GM23338 (cell line): ENCODE measurements around the gene MLPH.
A peak's percentile ranks its signal among the peaks of the same experiment; 100 is the strongest.

ENCODE experiments used
- CREB1 ChIP-seq: fragments of 250-450 bp; sonication (Bioruptor Pico); IDR thresholded peaks from 2 replicates; pipeline ENCODE4 v1.5.0; 2020; ENCODE audit warnings: low read depth, mild to moderate bottlenecking, moderate library complexity
- CTCF ChIP-seq, 2 experiments: fragments of 200-600 bp in 1 of 2; sonication (generic) in 1 of 2; conservative IDR thresholded peaks; 2 replicates each; pipeline versions ENCODE4 v1.5.1 to v1.6.1; 2016 to 2017; ENCODE audit warnings: antibody characterized with exemption in 2 of 2, low read depth in 2 of 2, mild to moderate bottlenecking in 2 of 2, moderate library complexity in 1 of 2
- ETS1 ChIP-seq: IDR thresholded peaks from 2 replicates; pipeline ENCODE4 v1.6.1; 2016; ENCODE audit warnings: antibody characterized with exemption
- EZH2 ChIP-seq: fragments of 200-600 bp; sonication (generic); IDR thresholded peaks from one replicate; pipeline ENCODE4 v1.8.0; 2017; ENCODE audit warnings: antibody characterized with exemption, mild to moderate bottlenecking, low read depth; ENCODE audit not compliant: unreplicated experiment
- EZH2phosphoT487 ChIP-seq: fragments of 200-600 bp; sonication (generic); IDR thresholded peaks from one replicate; pipeline ENCODE4 v1.8.1; 2018; ENCODE audit warnings: antibody characterized with exemption; ENCODE audit not compliant: unreplicated experiment
- JUNB ChIP-seq: IDR thresholded peaks from one replicate; pipeline ENCODE4 v1.6.1; 2016; ENCODE audit warnings: antibody characterized with exemption; ENCODE audit not compliant: unreplicated experiment
- POLR2AphosphoS5 ChIP-seq: IDR thresholded peaks from 2 replicates; pipeline ENCODE4 v1.6.1; 2016; ENCODE audit warnings: antibody characterized with exemption, low read depth
- ZNF331 ChIP-seq: fragments of 250-450 bp; sonication (Bioruptor Pico); IDR thresholded peaks from 2 replicates; pipeline ENCODE4 v1.5.0; 2020; ENCODE audit warnings: low read depth, mild to moderate bottlenecking, moderate library complexity
- TF ChIP-seq, protein P1 (sequence below): IDR thresholded peaks from one replicate; pipeline ENCODE4 v1.6.1; 2018; ENCODE audit warnings: antibody characterized with exemption; ENCODE audit not compliant: unreplicated experiment

DNA sequence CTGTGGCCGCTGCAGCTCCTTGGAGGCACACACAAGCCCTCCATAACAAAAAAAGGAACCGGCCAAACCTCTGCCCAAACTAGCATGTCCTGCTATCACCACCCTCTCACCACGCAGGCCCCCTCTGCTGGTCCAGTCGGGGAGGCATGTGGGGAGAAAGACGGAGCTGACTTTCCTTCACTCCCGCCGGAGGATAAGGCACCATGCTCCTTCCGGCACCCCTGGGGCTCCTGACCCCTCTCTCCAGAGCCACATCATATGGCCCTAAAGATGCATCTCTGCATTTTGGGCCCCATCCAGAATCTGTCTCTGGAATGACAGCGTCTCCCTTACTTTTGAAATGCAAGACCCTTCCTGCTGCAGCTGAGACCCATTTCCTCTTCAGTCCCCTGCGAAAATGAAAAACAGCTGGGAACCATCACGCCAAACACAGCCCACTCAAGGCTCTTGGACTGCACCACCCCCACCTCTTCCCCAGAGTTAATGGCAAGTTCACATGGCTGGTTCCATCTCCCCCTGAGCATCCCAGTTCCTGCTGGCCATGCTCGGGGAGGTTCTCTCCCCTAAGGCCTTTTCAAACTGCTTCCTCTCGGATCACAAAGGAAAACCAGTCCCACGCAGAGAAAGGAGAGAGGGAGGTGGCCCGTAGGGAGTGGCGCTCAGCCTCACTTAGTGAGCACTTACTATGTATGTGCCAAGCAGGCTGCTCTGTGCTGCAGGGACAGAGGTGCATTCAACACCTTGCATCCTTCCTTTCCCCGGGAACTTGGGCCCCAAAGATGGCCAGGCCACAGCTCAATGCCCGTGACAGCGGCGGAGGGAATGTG lies 35.2 kb upstream of the MLPH start:
- TF ChIP-seq CTCF (conservative IDR thresholded peaks at IDR 0.05; ENCODE audit: low read depth in 2 of 2) (peak; percentile 50 to 71), POLR2AphosphoS5 (no peak), EZH2 (no peak), CREB1 (CRISPR knock-in tag) (no peak), ZNF331 (CRISPR knock-in tag) (no peak), JUNB (no peak), EZH2phosphoT487 (no peak), ETS1 (no peak)
- TF ChIP-seq, protein P1, sequence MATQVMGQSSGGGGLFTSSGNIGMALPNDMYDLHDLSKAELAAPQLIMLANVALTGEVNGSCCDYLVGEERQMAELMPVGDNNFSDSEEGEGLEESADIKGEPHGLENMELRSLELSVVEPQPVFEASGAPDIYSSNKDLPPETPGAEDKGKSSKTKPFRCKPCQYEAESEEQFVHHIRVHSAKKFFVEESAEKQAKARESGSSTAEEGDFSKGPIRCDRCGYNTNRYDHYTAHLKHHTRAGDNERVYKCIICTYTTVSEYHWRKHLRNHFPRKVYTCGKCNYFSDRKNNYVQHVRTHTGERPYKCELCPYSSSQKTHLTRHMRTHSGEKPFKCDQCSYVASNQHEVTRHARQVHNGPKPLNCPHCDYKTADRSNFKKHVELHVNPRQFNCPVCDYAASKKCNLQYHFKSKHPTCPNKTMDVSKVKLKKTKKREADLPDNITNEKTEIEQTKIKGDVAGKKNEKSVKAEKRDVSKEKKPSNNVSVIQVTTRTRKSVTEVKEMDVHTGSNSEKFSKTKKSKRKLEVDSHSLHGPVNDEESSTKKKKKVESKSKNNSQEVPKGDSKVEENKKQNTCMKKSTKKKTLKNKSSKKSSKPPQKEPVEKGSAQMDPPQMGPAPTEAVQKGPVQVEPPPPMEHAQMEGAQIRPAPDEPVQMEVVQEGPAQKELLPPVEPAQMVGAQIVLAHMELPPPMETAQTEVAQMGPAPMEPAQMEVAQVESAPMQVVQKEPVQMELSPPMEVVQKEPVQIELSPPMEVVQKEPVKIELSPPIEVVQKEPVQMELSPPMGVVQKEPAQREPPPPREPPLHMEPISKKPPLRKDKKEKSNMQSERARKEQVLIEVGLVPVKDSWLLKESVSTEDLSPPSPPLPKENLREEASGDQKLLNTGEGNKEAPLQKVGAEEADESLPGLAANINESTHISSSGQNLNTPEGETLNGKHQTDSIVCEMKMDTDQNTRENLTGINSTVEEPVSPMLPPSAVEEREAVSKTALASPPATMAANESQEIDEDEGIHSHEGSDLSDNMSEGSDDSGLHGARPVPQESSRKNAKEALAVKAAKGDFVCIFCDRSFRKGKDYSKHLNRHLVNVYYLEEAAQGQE: no peak
